AG04450 (cell line): Measurements from ENCODE around the gene COL5A1. TPM values are rescaled to one million over a fixed set of nuclear protein-coding genes. Genes with fewer than 3 reads are reported as not detected.

ENCODE experiments used
- CTCF ChIA-PET: fragments of 300-600, 350-600 bp; formaldehyde crosslinking; extraction: SDS; loops from one replicate; lab custom pipeline; 2022; ENCODE audit warnings: antibody characterized with exemption, inconsistent platforms; lab: Charles Lee
- POLR2A ChIA-PET: fragments of 350-600 bp; formaldehyde crosslinking; extraction: SDS; loops from one replicate; lab custom pipeline; 2021; ENCODE audit warnings: antibody characterized with exemption, inconsistent platforms; lab: Yijun Ruan, JAX
- DNase-seq: peaks from one replicate; pipeline ENCODE4 v3.0.0-alpha.2; 2011; ENCODE audit warnings: low read depth, low spot score
- H3K27ac ChIP-seq: one replicate; pipeline ENCODE4 v1.5.1; 2012; ENCODE audit warnings: low read depth, low read length, control low read depth
- H3K27me3 ChIP-seq: one replicate; pipeline ENCODE4 v1.6.0; 2012; ENCODE audit warnings: low read length; ENCODE audit not compliant: control insufficient read depth, insufficient read depth
- H3K4me3 ChIP-seq: 2 replicates; pipeline ENCODE4 v1.5.1; 2011; ENCODE audit warnings: mild to moderate bottlenecking, low read depth, low read length, control low read depth
- H3K9me3 ChIP-seq: 2 replicates; pipeline ENCODE4 v1.5.1; 2012; ENCODE audit warnings: low read length; ENCODE audit not compliant: control insufficient read depth, insufficient read depth
- CTCF ChIP-seq: IDR thresholded peaks from 2 replicates; pipeline ENCODE4 v1.5.1; 2011; ENCODE audit warnings: low read depth, low read length, control low read depth, inconsistent platforms
- polyA plus RNA-seq: library from polyadenylated mRNA; depleted of rRNA; stranded (reverse); fragments of >200 nt; gene quantifications from 2 replicates; pipeline ENCODE4 v1.2.3, GENCODE V29; 2011

The COL5A1 gene
- polyA plus RNA-seq, 1 experiment, result 73.3 TPM

DNA sequence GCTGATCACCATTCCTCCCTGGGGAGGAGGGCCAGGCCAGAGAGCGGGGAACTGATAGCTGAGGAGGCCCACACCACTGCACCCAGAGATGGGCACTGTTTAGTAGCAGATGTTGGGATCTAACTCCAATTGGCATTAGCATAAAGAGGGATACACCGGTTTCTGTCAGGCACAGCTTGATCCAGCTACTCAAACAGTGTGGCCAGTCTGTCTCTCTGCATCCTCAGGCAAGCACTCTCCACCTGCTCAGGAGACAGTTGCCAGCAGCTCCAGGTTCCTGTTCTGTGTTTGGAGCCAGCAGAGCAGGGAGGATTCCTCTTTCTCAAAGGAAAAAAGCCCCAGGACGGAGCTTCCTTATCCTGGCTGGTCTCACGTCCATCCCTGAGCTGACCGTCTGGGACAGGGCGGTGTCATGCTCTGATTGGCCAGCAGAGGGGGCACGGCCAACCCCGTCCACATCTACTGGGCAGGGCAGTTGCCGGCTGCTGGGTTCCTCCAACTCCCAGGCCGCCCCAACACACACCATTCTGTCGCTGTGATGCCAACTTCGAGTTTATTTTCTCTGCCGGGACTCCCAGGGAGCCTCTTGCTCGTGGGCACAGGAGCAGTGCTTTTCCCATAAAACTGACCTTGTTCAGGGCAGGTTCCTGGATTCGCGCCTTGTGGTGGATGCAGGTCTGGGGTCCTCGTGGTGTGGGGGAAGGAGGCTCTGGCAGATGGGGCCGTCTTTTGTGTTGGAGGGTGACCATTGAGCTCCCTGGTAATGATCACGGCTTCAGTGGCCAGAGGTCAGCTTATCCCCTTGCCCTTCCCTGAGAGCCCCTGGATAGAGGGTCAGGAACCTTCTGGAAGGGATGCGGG lies 47.9 kb downstream of the COL5A1 start:
- CTCF ChIA-PET, result interaction anchor here (0.6 to 8.7 kb wide), 27 partner anchors 8 to 559 kb away, joined by 3 to 68 read pairs (median 5); no protein-coding TSS in a partner anchor
- POLR2A ChIA-PET, result interaction anchor here (1.2 kb wide), 1 partner anchor 240 kb away, joined by 4 read pairs; no protein-coding TSS in a partner anchor
- Histone ChIP-seq H3K27me3 (no peaks in the 10 kb centered on the region), H3K27ac (peak overlapping the region; percentile 31), H3K4me3 (no peak overlapping the region), H3K9me3 (no peaks in the 10 kb centered on the region)
- peak; percentile 21 for DNase-seq
- peak; percentile 86 for TF ChIP-seq CTCF

- ChIA-PET POLR2A (interaction anchor here (1.2 kb wide), 1 partner anchor 241 kb away, joined by 4 read pairs; no protein-coding TSS in a partner anchor), CTCF (interaction anchor here (0.6 to 8.7 kb wide), 19 partner anchors 8 to 245 kb away, joined by 3 to 68 read pairs (median 6); no protein-coding TSS in a partner anchor)
- TF ChIP-seq CTCF, result no peak
Observed at GRCh38 chr9:134690301-134690751, 48.7 kb downstream of the COL5A1 start.

GRCh38 chr9:134690946-134691694 lies 49.5 kb downstream of the COL5A1 start:
- no peak for DNase-seq
- POLR2A ChIA-PET, result no interaction called here
- Histone ChIP-seq H3K4me3 (no peak overlapping the region), H3K27me3 (no peaks in the 10 kb centered on the region), H3K9me3 (no peaks in the 10 kb centered on the region), H3K27ac (no peak overlapping the region)
- no peak for TF ChIP-seq CTCF
- CTCF ChIA-PET, result interaction anchor here (0.8 to 8.7 kb wide), 6 partner anchors 8 to 241 kb away, joined by 4 to 68 read pairs (median 5); no protein-coding TSS in a partner anchor

More at GRCh38 chr9:134690301-134690751, 48.7 kb downstream of the COL5A1 start:
- peak overlapping the region; percentile 31 for H3K27ac ChIP-seq
- DNase-seq, result no peak
- H3K4me3 ChIP-seq, result no peak overlapping the region
- H3K27me3 ChIP-seq, result no peaks in the 10 kb centered on the region
- H3K9me3 ChIP-seq, result no peaks in the 10 kb centered on the region

DNA sequence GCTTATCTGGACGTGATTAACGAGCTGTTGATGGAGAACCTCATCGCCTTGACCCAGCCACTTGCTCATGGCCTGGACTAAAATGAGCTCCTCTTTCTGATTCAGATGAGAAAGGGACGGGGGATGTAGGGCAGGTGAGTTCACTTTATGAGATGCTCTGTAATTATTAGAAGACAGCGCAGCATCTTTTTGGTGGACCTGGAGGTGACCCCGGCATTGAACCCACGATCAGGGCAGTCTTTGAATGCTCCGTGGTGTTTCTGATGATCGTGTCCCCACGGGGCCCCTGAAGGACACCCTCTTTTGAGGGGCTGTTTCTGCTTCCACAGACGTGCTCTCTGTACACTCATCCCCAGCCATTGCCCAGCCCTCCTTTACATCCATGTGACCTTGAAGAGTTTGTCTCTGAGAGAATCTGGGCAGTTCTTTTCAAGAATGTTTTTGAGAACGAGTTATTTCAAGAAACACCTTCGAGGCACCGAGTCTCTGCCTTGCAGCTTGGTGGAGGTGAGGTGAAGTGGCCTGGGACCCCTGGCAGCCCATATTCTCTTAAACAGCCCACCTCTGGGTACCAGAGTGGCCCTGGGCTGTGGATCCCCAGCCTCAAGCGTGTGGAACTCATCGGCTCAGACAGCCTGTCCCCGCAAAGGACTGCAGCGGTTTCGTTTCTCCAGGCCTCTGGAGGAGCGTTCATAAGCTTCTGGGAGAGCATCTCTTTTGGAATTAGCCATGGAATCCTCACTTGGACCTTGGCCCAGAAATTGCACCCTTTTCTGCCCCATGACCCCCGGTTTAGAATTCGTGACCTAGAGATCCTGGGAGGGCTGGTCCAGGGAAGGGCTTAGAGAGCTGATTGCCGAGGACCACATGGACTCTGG lies 50.3 kb downstream of the COL5A1 start:
- peak overlapping the region; percentile 2 for H3K27ac ChIP-seq
- CTCF ChIA-PET, result interaction anchor here (0.6 to 8.7 kb wide), 5 partner anchors 40 to 242 kb away, joined by 3 to 68 read pairs (median 4); no protein-coding TSS in a partner anchor

More for the DNA sequence above, 50.3 kb downstream of the COL5A1 start:
- DNase-seq, result no peak
- POLR2A ChIA-PET, result no interaction called here
- H3K4me3 ChIP-seq, result no peak overlapping the region
- TF ChIP-seq CTCF, result no peak
- H3K27me3 ChIP-seq, result no peaks in the 10 kb centered on the region
- no peaks in the 10 kb centered on the region for H3K9me3 ChIP-seq
